ENCODE results near the gene LRRC26. TPM values are rescaled to one million over a fixed set of nuclear protein-coding genes. Genes with fewer than 3 reads are reported as not detected.

Gene LRRC26
- total RNA-seq, 1 donor from 2014 or later: 0.26 TPM

GRCh38 chr9:137130176-137130755 is 39.6 kb downstream of the LRRC26 start:
- Histone ChIP-seq H3K27me3 (ENCODE audit: control insufficient read depth, insufficient read depth, low read length) (no peaks in the 10 kb centered on the region), H3K36me3 (ENCODE audit: control insufficient read depth, insufficient read depth, low read length) (no peaks in the 10 kb centered on the region), H3K4me3 (ENCODE audit: low read depth, low read length) (peak overlapping the region; percentile 83)
- DNase-seq (ENCODE audit: low read depth): no peak
- no peak for TF ChIP-seq CTCF (IDR thresholded peaks at IDR 0.05; ENCODE audit: insufficient read depth, low read length, severe bottlenecking)
- FAIRE-seq: no peak

GRCh38 chr9:137129456-137130175 is 40.2 kb downstream of the LRRC26 start:
- DNase-seq (ENCODE audit: low read depth) (peak; percentile 82), FAIRE-seq (no peak)

GRCh38 chr9:137128862-137129455 is 40.9 kb downstream of the LRRC26 start:
- DNase-seq (ENCODE audit: low read depth): no peak
- no peaks in the 10 kb centered on the region for H3K27me3 ChIP-seq (ENCODE audit: control insufficient read depth, insufficient read depth, low read length)
- H3K4me3 ChIP-seq (ENCODE audit: low read depth, low read length): peak overlapping the region; percentile 83
- no peak for TF ChIP-seq CTCF (IDR thresholded peaks at IDR 0.05; ENCODE audit: insufficient read depth, low read length, severe bottlenecking)
- no peaks in the 10 kb centered on the region for H3K36me3 ChIP-seq (ENCODE audit: control insufficient read depth, insufficient read depth, low read length)
- FAIRE-seq: no peak

More at GRCh38 chr9:137129456-137130175, 40.2 kb downstream of the LRRC26 start:
- no peaks in the 10 kb centered on the region for H3K36me3 ChIP-seq (ENCODE audit: control insufficient read depth, insufficient read depth, low read length)
- no peak for TF ChIP-seq CTCF (IDR thresholded peaks at IDR 0.05; ENCODE audit: insufficient read depth, low read length, severe bottlenecking)
- H3K27me3 ChIP-seq (ENCODE audit: control insufficient read depth, insufficient read depth, low read length): no peaks in the 10 kb centered on the region
- H3K4me3 ChIP-seq (ENCODE audit: low read depth, low read length): peak overlapping the region; percentile 83

GRCh38 chr9:137128158-137128861 is 41.5 kb downstream of the LRRC26 start:
- Histone ChIP-seq H3K36me3 (ENCODE audit: control insufficient read depth, insufficient read depth, low read length) (no peaks in the 10 kb centered on the region), H3K27me3 (ENCODE audit: control insufficient read depth, insufficient read depth, low read length) (no peaks in the 10 kb centered on the region), H3K4me3 (ENCODE audit: low read depth, low read length) (peak overlapping the region; percentile 83)
- no peak for TF ChIP-seq CTCF (IDR thresholded peaks at IDR 0.05; ENCODE audit: insufficient read depth, low read length, severe bottlenecking)
- DNase-seq (ENCODE audit: low read depth) (no peak), FAIRE-seq (no peak)

- H3K4me3 ChIP-seq (ENCODE audit: low read depth, low read length): peak overlapping the region; percentile 8
- no peaks in the 10 kb centered on the region for H3K36me3 ChIP-seq (ENCODE audit: control insufficient read depth, insufficient read depth, low read length)
- no peaks in the 10 kb centered on the region for H3K27me3 ChIP-seq (ENCODE audit: control insufficient read depth, insufficient read depth, low read length)
- FAIRE-seq: no peak
- peak; percentile 30 for DNase-seq (ENCODE audit: low read depth)
- TF ChIP-seq CTCF (IDR thresholded peaks at IDR 0.05; ENCODE audit: insufficient read depth, low read length, severe bottlenecking): no peak
Observed at GRCh38 chr9:137127301-137128157, 42.3 kb downstream of the LRRC26 start.
